Esophagus muscularis mucosa (tissue), 4 donors: Measurements from ENCODE around the gene NUDT14.

ENCODE experiments used
- EP300 ChIP-seq: sonication (generic); formaldehyde crosslinking; IDR thresholded peaks from one replicate; pipeline ENCODE4 v1.6.1; 2017; ENCODE audit warnings: antibody characterized with exemption
- POLR2A ChIP-seq: fragments of 450-650 bp; IDR thresholded peaks from one replicate; pipeline ENCODE4 v1.6.1; 2017; ENCODE audit warnings: antibody characterized with exemption, moderate library complexity, mild to moderate bottlenecking, low read depth
- POLR2AphosphoS5 ChIP-seq, 2 donors: sonication (generic); formaldehyde crosslinking; IDR thresholded peaks; one replicate each; pipeline ENCODE4 v1.6.1; 2017; ENCODE audit warnings: antibody characterized with exemption in 2 of 2
- TF ChIP-seq, protein P1 (sequence below), 3 experiments: fragments of 200-600 bp in 2 of 3; fragments of 450-650 bp in 1 of 3; sonication (generic) in 2 of 3; IDR thresholded peaks; one replicate each; pipeline ENCODE4 v1.5.1; 2017 to 2019; ENCODE audit warnings: antibody characterized with exemption in 3 of 3, mild to moderate bottlenecking in 2 of 3, moderate library complexity in 1 of 3

DNA sequence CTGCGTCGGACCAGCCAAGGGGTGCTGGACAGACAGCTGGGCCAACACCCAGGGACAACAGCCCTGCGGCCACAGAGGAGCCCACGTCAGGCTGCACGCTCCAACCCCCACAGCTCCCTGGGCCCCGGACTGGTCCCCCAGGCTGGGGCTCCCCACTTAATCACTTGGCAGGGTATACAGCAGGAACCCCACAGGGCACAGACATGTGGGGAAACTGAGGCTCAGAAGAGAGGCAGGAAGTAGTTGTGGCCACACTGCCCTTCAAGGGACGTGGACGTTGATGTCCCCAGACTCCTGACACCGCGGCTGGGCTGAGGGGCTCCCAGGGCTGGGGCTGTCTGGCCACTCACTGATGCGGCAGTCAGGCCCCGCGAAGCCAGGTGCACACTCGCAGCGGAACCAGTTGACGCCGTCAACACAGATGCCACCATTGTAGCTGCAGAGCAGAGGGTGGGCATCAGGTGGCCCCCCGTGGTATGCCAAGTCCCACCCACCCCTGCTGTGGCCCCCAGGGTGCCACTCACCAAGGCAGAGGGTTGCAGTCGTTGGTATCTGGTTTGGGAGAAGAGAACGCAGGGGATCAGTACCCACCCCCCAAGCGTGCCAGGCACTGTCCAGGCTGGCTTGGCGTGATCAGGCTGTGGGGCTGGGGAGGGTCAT is 34.0 kb downstream of the NUDT14 start:
- TF ChIP-seq, protein P1, sequence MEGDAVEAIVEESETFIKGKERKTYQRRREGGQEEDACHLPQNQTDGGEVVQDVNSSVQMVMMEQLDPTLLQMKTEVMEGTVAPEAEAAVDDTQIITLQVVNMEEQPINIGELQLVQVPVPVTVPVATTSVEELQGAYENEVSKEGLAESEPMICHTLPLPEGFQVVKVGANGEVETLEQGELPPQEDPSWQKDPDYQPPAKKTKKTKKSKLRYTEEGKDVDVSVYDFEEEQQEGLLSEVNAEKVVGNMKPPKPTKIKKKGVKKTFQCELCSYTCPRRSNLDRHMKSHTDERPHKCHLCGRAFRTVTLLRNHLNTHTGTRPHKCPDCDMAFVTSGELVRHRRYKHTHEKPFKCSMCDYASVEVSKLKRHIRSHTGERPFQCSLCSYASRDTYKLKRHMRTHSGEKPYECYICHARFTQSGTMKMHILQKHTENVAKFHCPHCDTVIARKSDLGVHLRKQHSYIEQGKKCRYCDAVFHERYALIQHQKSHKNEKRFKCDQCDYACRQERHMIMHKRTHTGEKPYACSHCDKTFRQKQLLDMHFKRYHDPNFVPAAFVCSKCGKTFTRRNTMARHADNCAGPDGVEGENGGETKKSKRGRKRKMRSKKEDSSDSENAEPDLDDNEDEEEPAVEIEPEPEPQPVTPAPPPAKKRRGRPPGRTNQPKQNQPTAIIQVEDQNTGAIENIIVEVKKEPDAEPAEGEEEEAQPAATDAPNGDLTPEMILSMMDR (IDR thresholded peaks at IDR 0.05) = no peak
- TF ChIP-seq POLR2A (no peak), POLR2AphosphoS5 (IDR thresholded peaks at IDR 0.05) (no peak), EP300 (no peak)
